Peyer's patch (tissue), 4 donors: ENCODE data around the gene CD93.

Source experiments
- POLR2A ChIP-seq, 2 donors: fragments of 450-650 bp; IDR thresholded peaks; one replicate each; pipeline ENCODE4 v1.5.1; 2017; ENCODE audit warnings: antibody characterized with exemption in 2 of 2, mild to moderate bottlenecking in 2 of 2, moderate library complexity in 2 of 2
- TF ChIP-seq, protein P1 (sequence below), 6 experiments: fragments of 450-650 bp in 4 of 6; fragments of 200-600 bp in 2 of 6; sonication (generic) in 1 of 6; IDR thresholded peaks; one replicate each; pipeline ENCODE4 v1.5.1; 2017 to 2019; ENCODE audit warnings: antibody characterized with exemption in 6 of 6, mild to moderate bottlenecking in 3 of 6, moderate library complexity in 1 of 6

DNA sequence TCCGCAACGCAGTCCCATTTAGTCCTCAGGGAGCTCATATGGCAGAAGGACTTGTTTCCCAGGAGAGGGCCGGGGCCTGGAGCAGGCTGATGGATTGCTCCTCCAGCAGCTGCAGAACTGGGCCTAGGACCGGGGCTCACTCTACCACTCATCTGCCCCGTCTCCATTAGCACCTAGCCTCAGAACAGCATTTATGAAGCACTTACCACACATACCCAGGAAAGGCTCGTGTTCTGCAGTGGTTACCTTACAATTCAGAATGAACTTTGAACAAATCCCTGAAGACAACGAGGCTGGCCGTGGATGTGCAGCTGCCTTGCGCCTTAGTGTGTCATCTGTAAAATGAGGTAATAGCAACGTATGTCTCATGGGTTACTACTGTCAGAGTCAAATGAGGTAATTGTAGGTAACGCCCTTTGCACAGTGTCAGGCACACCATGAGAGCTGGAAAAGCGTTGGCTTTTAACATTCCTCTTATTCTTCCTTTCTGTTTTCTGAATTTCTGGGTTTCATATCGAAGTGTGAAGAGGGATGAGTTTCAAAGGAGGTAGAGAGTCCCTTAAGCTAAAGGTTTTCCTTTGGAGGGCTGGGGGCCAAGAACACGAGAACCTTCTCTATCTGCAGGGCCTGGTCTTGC, 46.3 kb upstream of the CD93 start:
- TF ChIP-seq, protein P1, sequence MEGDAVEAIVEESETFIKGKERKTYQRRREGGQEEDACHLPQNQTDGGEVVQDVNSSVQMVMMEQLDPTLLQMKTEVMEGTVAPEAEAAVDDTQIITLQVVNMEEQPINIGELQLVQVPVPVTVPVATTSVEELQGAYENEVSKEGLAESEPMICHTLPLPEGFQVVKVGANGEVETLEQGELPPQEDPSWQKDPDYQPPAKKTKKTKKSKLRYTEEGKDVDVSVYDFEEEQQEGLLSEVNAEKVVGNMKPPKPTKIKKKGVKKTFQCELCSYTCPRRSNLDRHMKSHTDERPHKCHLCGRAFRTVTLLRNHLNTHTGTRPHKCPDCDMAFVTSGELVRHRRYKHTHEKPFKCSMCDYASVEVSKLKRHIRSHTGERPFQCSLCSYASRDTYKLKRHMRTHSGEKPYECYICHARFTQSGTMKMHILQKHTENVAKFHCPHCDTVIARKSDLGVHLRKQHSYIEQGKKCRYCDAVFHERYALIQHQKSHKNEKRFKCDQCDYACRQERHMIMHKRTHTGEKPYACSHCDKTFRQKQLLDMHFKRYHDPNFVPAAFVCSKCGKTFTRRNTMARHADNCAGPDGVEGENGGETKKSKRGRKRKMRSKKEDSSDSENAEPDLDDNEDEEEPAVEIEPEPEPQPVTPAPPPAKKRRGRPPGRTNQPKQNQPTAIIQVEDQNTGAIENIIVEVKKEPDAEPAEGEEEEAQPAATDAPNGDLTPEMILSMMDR (IDR thresholded peaks at IDR 0.05) = no peak
- no peak for TF ChIP-seq POLR2A (IDR thresholded peaks at IDR 0.05)
